HepG2 (cell line): ENCODE results near the gene SLC16A11.

ENCODE experiments used
- FOXP1 ChIP-seq, 2 experiments: fragments of 450-650 bp in 1 of 2; IDR thresholded peaks; 2 replicates each; pipeline ENCODE4 v1.6.1; 2017 to 2018; ENCODE audit warnings: antibody characterized with exemption in 1 of 2
- HINFP ChIP-seq: sonication (generic); formaldehyde crosslinking; IDR thresholded peaks from 2 replicates; pipeline ENCODE4 v1.4.0; 2020; ENCODE audit warnings: low read depth, mild to moderate bottlenecking, missing genetic modification reagents
- TOE1 ChIP-seq: sonication (generic); formaldehyde crosslinking; IDR thresholded peaks from 2 replicates; pipeline ENCODE4 v1.4.0; 2020; ENCODE audit warnings: mild to moderate bottlenecking, missing genetic modification reagents
- ZBTB7A ChIP-seq: sonication (generic); formaldehyde crosslinking; IDR thresholded peaks from 2 replicates; pipeline ENCODE4 v1.8.0; 2022; ENCODE audit warnings: mild to moderate bottlenecking, missing genetic modification reagents
- ZNF317 ChIP-seq: sonication (generic); formaldehyde crosslinking; IDR thresholded peaks from 2 replicates; pipeline ENCODE4 v1.5.0; 2020; ENCODE audit warnings: mild to moderate bottlenecking, missing genetic modification reagents

DNA sequence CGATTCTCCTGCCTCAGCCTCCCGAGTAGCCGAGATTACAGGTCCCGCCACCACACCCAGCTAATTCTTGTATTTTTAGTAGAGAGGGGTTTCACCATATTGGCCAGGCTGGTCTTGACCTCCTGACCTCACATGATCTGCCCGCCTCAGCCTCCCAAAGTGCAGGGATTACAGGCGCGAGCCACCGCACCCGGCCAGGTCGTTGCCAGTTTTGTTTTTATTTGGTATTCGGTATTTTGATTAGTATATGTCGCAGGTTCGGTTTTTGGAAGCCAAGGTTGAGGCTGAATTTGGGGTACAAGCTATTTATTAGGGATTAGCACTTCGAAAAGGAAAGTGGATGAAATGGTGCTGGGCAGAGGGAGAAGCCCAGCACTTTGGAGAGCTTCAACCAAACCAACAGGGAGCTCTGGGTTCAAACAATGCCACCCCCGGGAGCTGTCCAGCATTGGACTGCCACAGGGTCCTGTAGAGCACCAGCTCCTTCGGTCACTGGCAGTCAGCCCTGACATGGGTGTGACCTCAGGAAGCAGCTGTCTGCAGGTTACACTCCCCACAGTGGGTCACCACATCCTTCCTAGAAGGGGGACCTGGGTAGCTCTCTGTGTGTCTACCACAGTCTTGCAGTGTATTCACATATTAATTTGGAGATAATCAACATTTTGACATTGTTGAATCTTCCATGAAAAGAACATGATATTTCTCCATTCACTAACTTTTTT, 37.6 kb upstream of the SLC16A11 start:
- no peak for TF ChIP-seq ZBTB7A (CRISPR knock-in tag)
- no peak for TF ChIP-seq FOXP1 (IDR thresholded peaks at IDR 0.05)
- TF ChIP-seq FOXP1 (CRISPR knock-in tag; IDR thresholded peaks at IDR 0.05), result no peak
- no peak for TF ChIP-seq TOE1 (CRISPR knock-in tag)
- no peak for TF ChIP-seq ZNF317 (CRISPR knock-in tag)
- no peak for TF ChIP-seq HINFP (CRISPR knock-in tag)
